Activated CD8-positive, alpha-beta memory T cell treated with anti-CD3 and anti-CD28 coated beads, Interleukin-2, amount 10 ng/mL, durations not matched to agents 7 days and 5 days (primary cell): ENCODE measurements around the gene TXNRD1. TPM values are rescaled to one million over a fixed set of nuclear protein-coding genes. Genes with fewer than 3 reads are reported as not detected.

ENCODE experiments used
- ATAC-seq: fragments of 150-1000 bp; cut with Tn5 transposase; one replicate; pipeline ENCODE4 v1.10.0; 2021; ENCODE audit warnings: moderate library complexity
- CTCF ChIA-PET: fragments of 350-600 bp; sonication (Branson Sonifier 250); formaldehyde crosslinking; loops from one replicate; lab custom pipeline; 2021; ENCODE audit warnings: antibody characterized with exemption; lab: Charles Lee
- DNase-seq: peaks from one replicate; pipeline ENCODE4 v3.0.0-alpha.2; 2020
- H3K27ac Mint-ChIP-seq: one replicate; pipeline ENCODE4 v1.8.0; 2021; ENCODE audit warnings: mild to moderate bottlenecking, mixed read lengths
- H3K27me3 Mint-ChIP-seq: one replicate; pipeline ENCODE4 v1.8.0; 2021; ENCODE audit warnings: mixed read lengths
- H3K36me3 Mint-ChIP-seq: one replicate; pipeline ENCODE4 v1.8.0; 2021; ENCODE audit warnings: mild to moderate bottlenecking, mixed read lengths
- H3K4me1 Mint-ChIP-seq: one replicate; pipeline ENCODE4 v1.8.0; 2021; ENCODE audit warnings: mixed read lengths
- H3K4me3 Mint-ChIP-seq: one replicate; pipeline ENCODE4 v1.8.0; 2021; ENCODE audit warnings: mild to moderate bottlenecking, moderate library complexity, mixed read lengths
- H3K9me3 Mint-ChIP-seq: one replicate; pipeline ENCODE4 v1.8.0; 2022; ENCODE audit warnings: low read depth, mixed read lengths
- total RNA-seq, 2 experiments: library from RNA; stranded (reverse); gene quantifications; one replicate each; pipeline ENCODE4 v1.2.3, GENCODE V29; 2021

TXNRD1 gene
- total RNA-seq, 2 experiments from 2014 or later: 109 to 118 TPM

DNA sequence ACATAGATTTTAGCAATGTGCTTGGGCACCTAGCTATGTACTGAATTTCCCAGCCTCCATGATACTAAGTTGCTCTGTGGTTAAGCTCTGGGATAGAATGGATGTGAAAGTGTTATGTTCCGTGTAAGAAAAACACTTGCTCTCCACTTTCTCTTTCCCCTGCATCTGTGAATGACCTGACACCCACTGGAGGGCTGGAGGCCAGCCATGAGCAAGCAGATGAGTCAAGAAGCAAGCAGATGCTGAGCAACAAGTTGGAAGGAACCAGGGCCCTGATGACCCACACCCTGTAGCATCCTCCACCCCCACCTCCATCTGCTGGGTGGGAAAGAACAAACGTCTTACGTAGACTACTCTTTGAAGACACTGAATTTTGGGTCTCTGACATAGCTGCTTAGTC, 144.6 kb downstream of the TXNRD1 start:
- ATAC-seq (no peak), DNase-seq (no peak)
- Mint-ChIP-seq H3K27ac (no peak overlapping the region), H3K9me3 (no peaks in the 10 kb centered on the region), H3K4me3 (no peak overlapping the region), H3K27me3 (no peaks in the 10 kb centered on the region), H3K4me1 (peaks cover 9% of the 10 kb centered on the region), H3K36me3 (peaks cover 2% of the 10 kb centered on the region)
- CTCF ChIA-PET: interaction anchor here (0.7 to 2.8 kb wide), 2 partner anchors 159 to 432 kb away, joined by 3 to 8 read pairs; no protein-coding TSS in a partner anchor

DNA sequence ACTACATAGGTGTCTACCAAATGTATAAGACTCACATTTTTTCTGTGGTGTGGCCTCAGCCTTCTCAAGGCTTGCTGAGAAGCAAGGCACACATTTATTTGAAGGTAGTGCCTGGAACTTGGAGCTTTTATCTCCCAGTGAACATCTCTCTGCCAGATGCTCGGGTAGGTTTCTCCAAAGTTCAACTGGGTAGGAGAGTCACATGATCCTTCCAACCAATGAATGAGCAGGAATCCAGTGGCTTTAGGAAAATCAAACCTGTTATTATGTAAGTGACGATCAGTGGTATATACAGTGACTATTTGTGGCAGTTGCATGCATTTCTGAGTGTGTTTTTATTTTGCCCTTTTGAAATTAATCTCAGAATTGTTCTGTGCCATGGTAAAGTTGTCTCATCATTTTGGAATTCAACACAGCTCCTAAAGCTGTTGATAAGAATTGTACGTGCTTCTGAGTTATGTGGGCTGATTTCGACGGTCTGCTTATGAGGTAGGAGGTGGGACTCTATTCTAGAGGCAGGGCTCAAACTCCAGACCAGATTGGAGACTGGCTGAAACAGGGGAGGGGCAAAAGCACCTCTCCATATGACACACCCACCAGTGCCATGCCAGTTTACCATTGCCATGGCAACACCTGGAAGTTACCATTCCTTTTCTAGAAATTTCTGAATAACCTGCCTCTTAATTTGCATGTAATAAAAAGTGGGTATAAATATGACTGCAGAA, 145.6 kb downstream of the TXNRD1 start:
- Mint-ChIP-seq H3K27me3 (no peaks in the 10 kb centered on the region), H3K36me3 (peaks cover 2% of the 10 kb centered on the region), H3K4me3 (no peak overlapping the region), H3K4me1 (peaks cover 9% of the 10 kb centered on the region), H3K9me3 (no peaks in the 10 kb centered on the region), H3K27ac (no peak overlapping the region)
- CTCF ChIA-PET: interaction anchor here (2.8 kb wide), 1 partner anchor 160 kb away, joined by 8 read pairs; no protein-coding TSS in a partner anchor
- DNase-seq (no peak), ATAC-seq (no peak)

DNA sequence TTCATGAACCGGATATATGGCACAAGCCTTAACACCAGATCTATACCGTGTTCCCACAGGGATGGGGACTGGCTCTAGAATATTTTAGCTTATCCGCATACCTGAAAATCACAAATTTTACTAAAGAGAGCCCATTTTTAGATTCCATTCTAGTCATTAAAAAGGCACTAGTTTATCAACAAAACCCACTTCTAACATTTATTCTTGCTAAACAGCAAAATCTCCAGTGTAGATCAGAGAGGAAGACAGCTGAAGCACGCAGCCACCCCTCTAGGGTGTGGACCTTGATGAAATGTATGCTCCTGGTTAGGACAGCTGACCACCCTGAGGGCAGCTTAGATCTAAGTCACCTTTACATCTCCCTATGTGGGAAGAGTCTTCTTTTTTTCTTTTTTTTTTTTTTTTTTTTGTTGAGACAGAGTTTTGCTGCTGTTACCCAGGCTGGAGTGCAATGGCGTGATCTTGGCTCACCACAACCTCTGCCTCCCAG, 150.4 kb downstream of the TXNRD1 start:
- ATAC-seq: no peak
- H3K4me1 Mint-ChIP-seq: no peaks in the 10 kb centered on the region
- H3K27me3 Mint-ChIP-seq: no peaks in the 10 kb centered on the region
- CTCF ChIA-PET: interaction anchor here (1.3 kb wide), 1 partner anchor 166 kb away, joined by 3 read pairs; no protein-coding TSS in a partner anchor
- H3K36me3 Mint-ChIP-seq: peaks cover 4% of the 10 kb centered on the region
- no peak for DNase-seq
- no peak overlapping the region for H3K27ac Mint-ChIP-seq
- peaks cover 2% of the 10 kb centered on the region for H3K9me3 Mint-ChIP-seq
- no peak overlapping the region for H3K4me3 Mint-ChIP-seq

DNA sequence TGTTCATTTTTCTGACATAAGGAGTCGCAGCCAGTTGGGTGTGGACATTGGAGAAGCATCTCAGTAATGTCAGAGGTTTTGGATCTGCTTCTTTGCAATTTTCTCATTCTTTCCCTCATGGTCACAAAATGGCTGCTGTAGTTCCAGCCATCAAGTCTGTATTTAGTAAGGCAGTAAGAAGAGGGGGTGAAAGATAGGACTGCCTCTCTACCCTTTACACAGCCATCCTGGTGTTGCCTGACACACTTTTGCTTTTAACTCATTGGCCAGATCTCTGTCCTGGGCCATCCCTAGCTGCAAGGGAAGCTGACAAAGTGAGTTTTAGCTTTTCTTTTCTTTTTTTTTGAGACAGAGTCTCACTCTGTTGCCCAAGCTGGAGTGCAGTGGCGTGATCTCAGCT, 154.1 kb downstream of the TXNRD1 start:
- CTCF ChIA-PET: interaction anchor here (3.9 kb wide), 1 partner anchor 11 kb away, joined by 13 read pairs; no protein-coding TSS in a partner anchor

DNA sequence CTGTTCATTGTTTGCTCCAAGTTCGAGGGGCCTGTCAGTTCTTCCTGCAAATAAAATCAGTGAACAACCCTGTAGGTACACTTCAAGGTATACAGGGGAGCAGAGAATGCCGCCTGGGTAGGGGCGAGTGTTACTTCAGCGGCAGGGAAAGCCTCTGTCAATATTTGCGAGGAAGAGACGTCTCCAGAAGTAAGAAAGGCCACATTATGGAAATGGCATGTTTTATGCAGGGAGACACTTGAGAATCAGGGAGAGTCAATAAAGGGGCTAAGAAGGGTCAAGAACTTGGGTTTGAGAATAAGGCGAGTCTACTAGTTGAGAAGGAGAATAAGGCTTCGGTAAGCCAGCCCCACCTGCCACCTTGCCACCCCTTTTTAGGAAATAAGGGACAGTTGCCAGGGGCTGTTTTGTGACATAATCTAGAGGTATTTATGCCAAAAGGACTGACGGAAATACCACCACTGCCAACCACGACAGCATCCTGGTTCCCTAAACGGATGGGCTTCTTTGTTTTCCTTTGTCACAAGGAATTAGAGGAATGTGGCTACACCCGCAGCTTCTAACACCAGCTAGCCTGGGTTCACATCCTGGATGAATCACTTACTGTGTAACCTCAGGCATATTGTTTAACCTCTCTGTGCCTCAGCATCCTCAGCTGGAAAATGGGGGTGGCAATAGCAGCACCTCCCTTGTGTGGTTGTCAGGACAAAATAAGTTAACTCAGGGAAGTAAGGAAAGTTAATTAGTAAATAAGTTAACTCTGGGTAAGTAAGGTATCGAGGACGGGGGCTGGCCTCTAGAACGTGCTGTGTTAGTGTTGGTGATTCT, 155.7 kb downstream of the TXNRD1 start:
- peak overlapping the region; percentile 37 for H3K27ac Mint-ChIP-seq
- DNase-seq (peak; percentile 34), ATAC-seq (no peak)
- CTCF ChIA-PET: interaction anchor here (2.4 kb wide), 1 partner anchor 10 kb away, joined by 14 read pairs; no protein-coding TSS in a partner anchor
- H3K4me1 Mint-ChIP-seq: peaks cover 18% of the 10 kb centered on the region
- no peak overlapping the region for H3K4me3 Mint-ChIP-seq
- no peaks in the 10 kb centered on the region for H3K27me3 Mint-ChIP-seq
- peaks cover 4% of the 10 kb centered on the region for H3K36me3 Mint-ChIP-seq
- peaks cover 2% of the 10 kb centered on the region for H3K9me3 Mint-ChIP-seq

More for the DNA sequence above, 154.1 kb downstream of the TXNRD1 start:
- no peak for DNase-seq
- ATAC-seq: no peak
- Mint-ChIP-seq H3K36me3 (peaks cover 4% of the 10 kb centered on the region), H3K27me3 (no peaks in the 10 kb centered on the region), H3K27ac (no peak overlapping the region), H3K9me3 (peaks cover 2% of the 10 kb centered on the region), H3K4me3 (no peak overlapping the region), H3K4me1 (peaks cover 18% of the 10 kb centered on the region)

DNA sequence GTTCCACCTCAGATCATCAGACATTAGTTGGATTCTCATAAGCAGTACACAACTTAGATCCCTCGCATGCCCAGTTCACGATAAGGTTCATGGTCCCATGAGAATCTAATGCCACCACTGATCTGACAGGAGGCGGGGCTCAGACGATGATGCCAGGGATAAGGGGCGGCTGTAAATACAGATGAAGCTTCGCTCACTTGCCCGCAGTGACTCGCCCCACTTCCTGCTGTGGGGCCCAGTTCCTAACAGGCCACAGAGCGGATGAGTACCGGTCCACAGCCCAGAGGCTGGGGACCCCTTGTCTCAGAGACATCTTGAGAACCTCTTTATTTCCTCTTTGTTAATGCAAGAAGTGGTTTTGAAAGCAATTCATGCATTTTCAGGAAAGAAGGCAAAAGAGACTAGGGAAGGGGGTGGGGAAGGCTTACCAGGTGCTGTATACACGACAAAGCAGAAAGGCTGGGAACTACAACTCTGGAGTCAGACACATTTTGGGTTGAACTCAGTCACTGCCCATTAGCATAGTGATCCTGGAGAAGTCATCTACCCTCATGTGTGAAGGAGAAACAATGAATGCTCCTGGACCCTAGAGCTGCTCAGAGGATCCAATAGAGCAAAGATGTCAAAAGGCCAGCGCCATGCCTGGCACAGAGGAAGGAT, 156.6 kb downstream of the TXNRD1 start:
- peaks cover 4% of the 10 kb centered on the region for H3K36me3 Mint-ChIP-seq
- DNase-seq (peak; percentile 85), ATAC-seq (peak; percentile 98)
- H3K4me1 Mint-ChIP-seq: peaks cover 18% of the 10 kb centered on the region
- H3K4me3 Mint-ChIP-seq: no peak overlapping the region
- peaks cover 2% of the 10 kb centered on the region for H3K9me3 Mint-ChIP-seq
- CTCF ChIA-PET: interaction anchor here (1.1 to 2.4 kb wide), 2 partner anchors 9 to 681 kb away, joined by 4 to 14 read pairs; no protein-coding TSS in a partner anchor
- H3K27me3 Mint-ChIP-seq: no peaks in the 10 kb centered on the region
- peak overlapping the region; percentile 75 for H3K27ac Mint-ChIP-seq

DNA sequence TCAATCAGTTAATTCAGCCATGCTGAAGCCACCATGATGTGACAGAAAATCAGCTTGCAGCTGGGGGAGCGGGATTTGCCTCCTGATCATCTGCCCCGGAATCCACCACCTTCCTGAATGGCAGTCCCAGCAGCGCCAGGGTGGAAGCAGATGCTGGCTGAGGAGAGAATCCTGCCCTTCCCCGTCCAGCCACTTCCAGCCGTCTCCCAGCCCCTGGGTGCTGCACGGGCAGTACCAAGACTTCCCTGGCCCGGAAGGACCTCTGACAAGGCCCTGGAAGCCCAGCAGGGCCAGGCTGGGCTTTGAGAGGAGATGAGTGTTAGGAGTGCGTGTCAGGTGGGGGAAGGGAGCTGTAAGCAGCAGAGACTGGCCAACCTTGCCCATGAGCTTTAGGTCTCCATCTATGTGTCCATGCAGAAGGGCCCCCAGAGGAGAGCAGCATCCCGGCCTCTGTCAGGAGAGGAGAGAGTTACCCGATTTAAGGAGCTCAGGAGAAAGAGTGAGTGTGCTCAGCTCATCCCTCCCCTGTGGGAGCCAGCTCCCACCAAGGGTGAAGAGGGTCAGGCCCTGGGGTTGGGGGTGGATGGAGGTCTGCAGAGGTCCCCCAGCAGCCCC, 157.2 kb downstream of the TXNRD1 start:
- no peak overlapping the region for H3K27ac Mint-ChIP-seq
- DNase-seq (peak; percentile 34), ATAC-seq (no peak)
- peaks cover 2% of the 10 kb centered on the region for H3K9me3 Mint-ChIP-seq
- H3K4me1 Mint-ChIP-seq: peaks cover 18% of the 10 kb centered on the region
- CTCF ChIA-PET: interaction anchor here (1.1 to 2.4 kb wide), 2 partner anchors 9 to 681 kb away, joined by 4 to 14 read pairs; no protein-coding TSS in a partner anchor
- H3K4me3 Mint-ChIP-seq: no peak overlapping the region
- H3K36me3 Mint-ChIP-seq: peaks cover 4% of the 10 kb centered on the region
- no peaks in the 10 kb centered on the region for H3K27me3 Mint-ChIP-seq

DNA sequence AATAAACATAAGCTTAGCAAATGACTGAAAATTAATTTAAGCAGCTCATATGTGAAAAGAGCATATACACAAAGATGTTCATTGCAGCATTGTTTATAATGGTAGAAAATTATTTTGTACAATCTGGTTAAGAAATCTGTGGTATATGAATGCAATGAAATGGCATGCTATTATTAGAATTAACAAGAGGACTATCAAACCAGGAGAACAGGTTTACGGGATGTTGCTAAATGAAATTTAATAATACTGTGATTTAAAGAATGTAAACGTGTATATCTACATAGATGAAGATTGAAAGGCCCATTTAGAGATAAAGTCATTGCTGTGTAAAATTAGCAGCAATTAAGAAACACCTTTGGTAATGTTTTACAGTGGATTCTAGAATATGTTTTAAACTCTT, 158.5 kb downstream of the TXNRD1 start:
- ATAC-seq: no peak
- CTCF ChIA-PET: interaction anchor here (1.1 kb wide), 1 partner anchor 584 kb away, joined by 3 read pairs; the partner anchor contains the start of gene SLC41A2
- Mint-ChIP-seq H3K4me3 (no peak overlapping the region), H3K9me3 (peaks cover 2% of the 10 kb centered on the region), H3K27ac (no peak overlapping the region), H3K27me3 (peaks cover 4% of the 10 kb centered on the region), H3K36me3 (peaks cover 2% of the 10 kb centered on the region), H3K4me1 (peaks cover 18% of the 10 kb centered on the region)
- no peak for DNase-seq

DNA sequence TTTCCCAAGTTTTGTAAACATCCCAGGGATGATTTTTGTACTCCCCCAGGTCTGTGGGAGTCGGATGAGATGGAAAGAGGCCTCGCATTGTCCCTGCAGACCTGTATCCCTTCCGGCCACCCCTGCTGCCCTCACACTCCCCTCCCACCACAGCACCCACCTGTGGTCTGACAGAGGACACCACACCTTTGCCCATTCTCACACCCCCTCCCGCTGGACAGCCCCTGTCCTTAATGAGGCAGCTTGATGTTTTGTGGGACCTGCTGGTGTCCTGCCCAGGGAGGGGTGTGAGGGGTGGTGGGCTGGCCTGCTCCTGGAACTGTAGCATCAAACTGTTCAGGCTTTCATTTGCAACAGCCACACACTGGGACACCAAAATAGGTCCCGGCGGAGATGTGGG, 159.2 kb downstream of the TXNRD1 start:
- no peak overlapping the region for H3K27ac Mint-ChIP-seq
- CTCF ChIA-PET: interaction anchor here (1.1 kb wide), 1 partner anchor 583 kb away, joined by 3 read pairs; the partner anchor contains the start of gene SLC41A2

DNA sequence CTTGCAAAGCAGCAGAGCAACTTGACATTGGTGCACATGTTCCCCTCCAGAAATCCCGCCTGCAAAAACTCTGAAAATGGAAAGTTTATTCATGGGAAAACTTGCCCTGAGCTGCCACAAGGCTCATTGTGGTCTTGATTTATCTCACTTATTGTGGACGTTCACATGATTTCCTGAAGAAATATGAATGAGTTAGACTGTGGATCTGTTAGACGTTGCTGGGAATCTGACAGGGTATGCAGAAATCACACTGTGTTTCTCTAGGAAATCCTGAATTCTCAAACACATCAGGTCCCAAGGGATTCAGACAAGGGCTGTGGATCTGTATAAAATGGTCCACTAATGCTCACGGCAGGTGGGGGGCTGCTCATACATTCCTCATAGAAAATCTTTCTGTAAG, 160.2 kb downstream of the TXNRD1 start:
- H3K9me3 Mint-ChIP-seq: no peaks in the 10 kb centered on the region
- H3K4me1 Mint-ChIP-seq: peaks cover 18% of the 10 kb centered on the region
- no peak overlapping the region for H3K4me3 Mint-ChIP-seq
- CTCF ChIA-PET: no interaction called here
- H3K36me3 Mint-ChIP-seq: no peaks in the 10 kb centered on the region
- H3K27ac Mint-ChIP-seq: no peak overlapping the region
- H3K27me3 Mint-ChIP-seq: peaks cover 4% of the 10 kb centered on the region
- DNase-seq (no peak), ATAC-seq (no peak)

More for the DNA sequence above, 159.2 kb downstream of the TXNRD1 start:
- Mint-ChIP-seq H3K36me3 (peaks cover 2% of the 10 kb centered on the region), H3K9me3 (no peaks in the 10 kb centered on the region), H3K4me1 (peaks cover 18% of the 10 kb centered on the region), H3K4me3 (no peak overlapping the region), H3K27me3 (peaks cover 4% of the 10 kb centered on the region)
- no peak for ATAC-seq
- peak; percentile 30 for DNase-seq

DNA sequence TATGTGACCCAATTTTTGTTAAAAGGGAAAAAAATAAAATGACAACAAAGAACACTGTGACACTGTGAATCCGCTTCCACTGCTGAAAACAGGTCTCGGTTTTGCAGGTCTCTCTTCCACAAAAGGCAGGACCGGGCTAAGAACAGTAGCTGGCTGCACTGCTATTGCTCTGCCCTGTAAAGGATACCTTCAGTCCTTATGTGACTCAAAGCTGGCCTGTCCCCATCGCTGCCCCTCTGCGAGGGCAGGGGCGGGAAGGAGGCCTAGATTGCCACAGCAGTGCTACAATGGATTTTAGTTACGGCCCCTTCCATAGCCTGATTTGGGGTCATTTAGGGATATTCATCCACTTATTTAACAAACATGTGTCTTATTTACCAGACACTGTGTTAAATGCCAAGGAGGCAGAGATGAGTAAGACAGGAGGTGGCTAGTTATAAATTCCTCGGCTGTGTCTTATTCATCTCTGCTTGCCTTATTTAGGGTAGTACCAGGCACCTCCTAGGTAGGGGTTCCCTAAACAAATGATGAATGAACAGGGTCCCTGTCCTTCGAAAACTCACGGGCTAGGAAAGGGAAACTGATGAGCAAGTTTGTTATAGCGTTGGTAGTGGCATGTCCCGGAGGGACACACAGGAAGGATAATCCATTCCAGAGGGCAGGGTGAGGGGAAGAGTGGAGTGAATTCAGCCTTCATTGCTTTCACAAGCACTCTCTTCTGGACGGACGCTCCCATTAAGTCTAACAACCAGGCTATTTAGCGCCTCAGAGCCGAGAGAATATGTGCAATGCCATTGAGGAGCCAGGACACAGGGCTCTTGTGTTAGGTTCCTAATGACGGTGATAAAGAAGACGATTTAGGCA, 161.3 kb downstream of the TXNRD1 start:
- Mint-ChIP-seq H3K9me3 (no peaks in the 10 kb centered on the region), H3K4me3 (no peak overlapping the region), H3K27me3 (peaks cover 8% of the 10 kb centered on the region), H3K4me1 (peaks cover 14% of the 10 kb centered on the region), H3K36me3 (no peaks in the 10 kb centered on the region), H3K27ac (no peak overlapping the region)
- CTCF ChIA-PET: no interaction called here
- ATAC-seq: no peak
- DNase-seq: no peak

DNA sequence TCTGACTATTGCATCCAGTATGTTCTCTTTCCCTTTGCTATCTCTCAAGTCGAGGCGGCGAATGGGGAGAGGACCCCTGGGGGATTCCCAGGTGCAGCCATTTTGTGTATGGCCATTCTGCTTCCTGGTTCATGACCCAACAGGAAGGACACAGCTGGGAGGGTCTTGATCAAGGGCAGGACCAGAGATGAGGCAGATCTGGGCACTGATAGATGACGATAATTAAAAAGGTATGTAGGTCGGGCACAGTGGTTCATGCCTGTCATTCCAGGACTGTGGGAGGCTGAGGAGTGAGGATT, 161.9 kb downstream of the TXNRD1 start:
- CTCF ChIA-PET: interaction anchor here (0.5 kb wide), 1 partner anchor 163 kb away, joined by 3 read pairs; no protein-coding TSS in a partner anchor
- H3K36me3 Mint-ChIP-seq: no peaks in the 10 kb centered on the region

More for the DNA sequence above, 161.9 kb downstream of the TXNRD1 start:
- DNase-seq (no peak), ATAC-seq (no peak)
- no peak overlapping the region for H3K4me3 Mint-ChIP-seq
- H3K4me1 Mint-ChIP-seq: peaks cover 14% of the 10 kb centered on the region
- no peaks in the 10 kb centered on the region for H3K9me3 Mint-ChIP-seq
- H3K27me3 Mint-ChIP-seq: peaks cover 8% of the 10 kb centered on the region
- no peak overlapping the region for H3K27ac Mint-ChIP-seq
